Chondrocyte (in vitro differentiated cells): Measurements from ENCODE around the gene CCDC63. TPM values are rescaled to one million over a fixed set of nuclear protein-coding genes. Genes with fewer than 3 reads are reported as not detected.

Experiments used
- DNase-seq: peaks from one replicate; pipeline ENCODE4 v3.0.0; 2021; ENCODE audit warnings: mixed read lengths, low spot score
- H3K27ac Mint-ChIP-seq: one replicate; pipeline ENCODE4 v1.8.0; 2021; ENCODE audit warnings: mild to moderate bottlenecking, moderate library complexity, mixed read lengths; ENCODE audit not compliant: unreplicated experiment
- H3K27me3 Mint-ChIP-seq: 2 replicates; pipeline ENCODE4 v1.8.0; 2021; ENCODE audit warnings: low read depth, mixed read lengths
- H3K36me3 Mint-ChIP-seq: 2 replicates; pipeline ENCODE4 v1.8.0; 2021; ENCODE audit warnings: low read depth, mixed read lengths
- H3K4me1 Mint-ChIP-seq: 2 replicates; pipeline ENCODE4 v1.8.0; 2021; ENCODE audit warnings: low read depth, mild to moderate bottlenecking, mixed read lengths
- H3K4me3 Mint-ChIP-seq: one replicate; pipeline ENCODE4 v1.8.0; 2021; ENCODE audit warnings: mild to moderate bottlenecking, moderate library complexity, mixed read lengths; ENCODE audit not compliant: unreplicated experiment
- H3K9me3 Mint-ChIP-seq: 2 replicates; pipeline ENCODE4 v1.8.0; 2021; ENCODE audit warnings: low read depth, mixed read lengths
- total RNA-seq: library from RNA; stranded (reverse); gene quantifications from 3 replicates; pipeline ENCODE4 v1.2.1, GENCODE V29; 2021
- TF ChIP-seq, protein P1 (sequence below): fragments of 200-600 bp; sonication (generic); IDR thresholded peaks from 2 replicates; pipeline ENCODE4 v1.5.0; 2021; ENCODE audit warnings: antibody characterized with exemption, mild to moderate bottlenecking, moderate library complexity

Gene CCDC63
- total RNA-seq, 1 donor from 2014 or later: not detected

DNA sequence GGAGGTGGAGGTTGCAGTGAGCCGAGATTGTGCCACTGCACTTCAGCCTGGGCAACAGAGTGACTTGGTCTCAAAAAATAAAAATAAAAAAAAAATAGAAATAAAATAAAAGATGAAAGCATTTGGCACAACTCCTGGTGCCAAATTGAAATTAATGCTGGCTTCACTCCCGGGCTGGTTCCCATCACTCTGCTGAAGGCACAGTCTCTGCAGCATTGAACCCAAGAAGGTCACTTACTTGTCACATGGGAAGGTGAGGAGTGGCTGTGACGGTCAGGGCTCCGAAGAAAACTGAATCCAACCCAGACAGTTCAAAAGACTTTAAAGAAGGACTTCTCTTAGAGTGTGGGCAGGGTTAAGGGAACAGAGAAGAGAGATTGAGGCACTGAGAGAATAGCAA lies 10.5 kb upstream of the CCDC63 start:
- H3K36me3 Mint-ChIP-seq: no peaks in the 10 kb centered on the region
- TF ChIP-seq, protein P1, sequence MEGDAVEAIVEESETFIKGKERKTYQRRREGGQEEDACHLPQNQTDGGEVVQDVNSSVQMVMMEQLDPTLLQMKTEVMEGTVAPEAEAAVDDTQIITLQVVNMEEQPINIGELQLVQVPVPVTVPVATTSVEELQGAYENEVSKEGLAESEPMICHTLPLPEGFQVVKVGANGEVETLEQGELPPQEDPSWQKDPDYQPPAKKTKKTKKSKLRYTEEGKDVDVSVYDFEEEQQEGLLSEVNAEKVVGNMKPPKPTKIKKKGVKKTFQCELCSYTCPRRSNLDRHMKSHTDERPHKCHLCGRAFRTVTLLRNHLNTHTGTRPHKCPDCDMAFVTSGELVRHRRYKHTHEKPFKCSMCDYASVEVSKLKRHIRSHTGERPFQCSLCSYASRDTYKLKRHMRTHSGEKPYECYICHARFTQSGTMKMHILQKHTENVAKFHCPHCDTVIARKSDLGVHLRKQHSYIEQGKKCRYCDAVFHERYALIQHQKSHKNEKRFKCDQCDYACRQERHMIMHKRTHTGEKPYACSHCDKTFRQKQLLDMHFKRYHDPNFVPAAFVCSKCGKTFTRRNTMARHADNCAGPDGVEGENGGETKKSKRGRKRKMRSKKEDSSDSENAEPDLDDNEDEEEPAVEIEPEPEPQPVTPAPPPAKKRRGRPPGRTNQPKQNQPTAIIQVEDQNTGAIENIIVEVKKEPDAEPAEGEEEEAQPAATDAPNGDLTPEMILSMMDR: no peak
- no peaks in the 10 kb centered on the region for H3K9me3 Mint-ChIP-seq
- no peak overlapping the region for H3K4me3 Mint-ChIP-seq
- H3K27ac Mint-ChIP-seq: no peak overlapping the region
- peaks cover 16% of the 10 kb centered on the region for H3K27me3 Mint-ChIP-seq
- DNase-seq: no peak
- H3K4me1 Mint-ChIP-seq: peaks cover 5% of the 10 kb centered on the region

DNA sequence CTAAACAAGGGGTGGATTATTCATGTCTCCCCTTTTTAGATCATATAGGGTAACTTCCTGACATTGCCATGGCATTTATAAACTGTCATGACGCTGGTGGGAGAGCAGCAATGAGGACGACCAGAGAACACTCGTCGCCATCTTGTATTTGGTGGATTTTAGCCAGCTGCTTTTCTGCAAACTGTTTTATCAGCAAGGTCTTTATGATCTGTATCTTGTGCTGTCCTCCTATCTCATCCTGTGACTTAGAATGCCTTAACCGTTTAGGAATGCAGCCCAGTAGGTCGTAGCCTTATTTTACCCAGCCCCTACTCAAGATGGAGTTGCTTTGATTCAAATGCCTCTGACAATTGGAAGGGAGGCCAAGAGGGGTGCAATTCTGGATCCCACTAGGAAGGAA lies 5.8 kb upstream of the CCDC63 start:
- Mint-ChIP-seq H3K27me3 (peaks cover 29% of the 10 kb centered on the region), H3K4me1 (peaks cover 11% of the 10 kb centered on the region), H3K9me3 (no peaks in the 10 kb centered on the region), H3K36me3 (no peaks in the 10 kb centered on the region), H3K4me3 (no peak overlapping the region), H3K27ac (no peak overlapping the region)
- no peak for DNase-seq
- TF ChIP-seq, protein P1: no peak

DNA sequence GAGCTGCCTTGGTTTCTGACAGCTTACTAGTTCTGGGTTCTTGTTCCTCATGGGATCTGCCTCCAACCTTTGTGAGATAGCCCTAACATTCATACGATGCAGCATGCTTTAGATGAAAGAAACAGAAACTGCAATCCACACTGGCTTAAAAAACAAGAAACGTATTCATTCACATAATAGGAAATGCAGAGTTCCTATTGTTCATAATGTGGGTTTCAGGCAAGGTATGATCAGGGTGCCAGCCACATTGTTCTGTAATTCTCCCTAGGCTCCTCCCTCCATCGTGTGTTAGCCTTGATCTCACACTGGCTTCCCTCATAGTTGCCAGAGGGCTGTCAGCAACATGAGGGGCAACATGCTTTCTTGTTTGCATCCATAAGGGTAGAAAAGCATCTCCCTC lies 2.7 kb upstream of the CCDC63 start:
- Mint-ChIP-seq H3K36me3 (no peaks in the 10 kb centered on the region), H3K27me3 (peaks cover 35% of the 10 kb centered on the region), H3K27ac (no peak overlapping the region), H3K4me1 (peaks cover 15% of the 10 kb centered on the region), H3K4me3 (no peak overlapping the region), H3K9me3 (no peaks in the 10 kb centered on the region)
- TF ChIP-seq, protein P1: no peak
- DNase-seq: no peak

DNA sequence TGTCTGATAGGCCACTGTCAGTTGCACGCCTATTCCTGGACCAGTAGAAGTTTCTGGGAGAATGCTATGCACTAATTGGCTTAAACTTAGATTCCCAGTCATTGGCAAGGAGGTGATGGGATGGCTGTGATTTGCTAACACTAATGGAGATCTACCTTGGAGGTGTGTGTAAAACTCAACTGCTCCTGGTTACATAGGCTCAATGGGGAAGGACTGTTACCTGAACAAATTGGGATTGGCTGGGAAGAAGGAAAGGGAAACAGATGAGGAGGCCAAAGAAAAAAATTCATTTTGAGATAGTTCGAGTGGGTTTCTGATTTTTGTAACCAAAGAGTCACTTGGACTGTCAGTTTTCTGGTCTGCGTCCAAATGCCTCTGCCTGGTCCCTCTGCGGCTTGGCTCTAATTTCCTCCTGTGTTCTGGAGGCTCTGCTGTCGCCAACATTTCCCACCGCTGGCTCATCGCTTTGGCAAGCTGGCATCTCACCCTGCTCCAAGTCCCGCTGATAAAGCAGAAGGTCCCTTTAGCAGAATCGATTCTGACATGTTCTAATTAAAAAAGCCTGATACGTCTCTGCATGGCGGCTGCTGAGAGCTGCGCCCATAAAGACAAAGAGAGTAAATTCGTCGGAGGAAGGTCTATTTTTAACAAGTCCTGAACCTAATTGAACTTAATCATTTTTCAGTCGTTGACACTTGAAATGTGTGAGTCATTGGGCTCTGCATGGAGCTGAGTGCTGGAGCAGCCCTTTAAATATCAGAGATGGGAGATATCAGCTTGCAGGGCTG lies 2.0 kb upstream of the CCDC63 start:
- Mint-ChIP-seq H3K4me1 (peaks cover 15% of the 10 kb centered on the region), H3K27me3 (peaks cover 35% of the 10 kb centered on the region), H3K27ac (peak overlapping the region; percentile 32), H3K9me3 (no peaks in the 10 kb centered on the region), H3K36me3 (no peaks in the 10 kb centered on the region), H3K4me3 (no peak overlapping the region)
- DNase-seq: no peak
- TF ChIP-seq, protein P1: no peak

DNA sequence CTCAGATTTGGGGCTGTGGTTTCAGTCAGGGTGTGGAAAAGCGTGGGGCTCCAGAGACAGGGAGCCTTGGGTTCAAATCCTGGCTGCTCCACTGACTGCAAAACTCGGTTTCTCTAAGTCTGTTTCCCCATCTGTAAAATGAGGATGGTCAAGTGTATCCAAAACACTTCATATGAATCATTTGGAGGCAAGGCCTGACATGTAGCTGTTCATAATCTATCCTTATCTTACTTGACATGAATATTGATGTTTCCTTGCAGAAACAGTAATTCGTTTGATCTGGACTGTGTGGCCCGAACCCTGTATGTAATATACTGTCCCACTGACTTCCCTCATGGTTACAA lies 1.5 kb upstream of the CCDC63 start:
- TF ChIP-seq, protein P1: no peak
- peaks cover 15% of the 10 kb centered on the region for H3K4me1 Mint-ChIP-seq
- no peaks in the 10 kb centered on the region for H3K9me3 Mint-ChIP-seq
- no peaks in the 10 kb centered on the region for H3K36me3 Mint-ChIP-seq
- no peak overlapping the region for H3K4me3 Mint-ChIP-seq
- no peak overlapping the region for H3K27ac Mint-ChIP-seq
- H3K27me3 Mint-ChIP-seq: peaks cover 35% of the 10 kb centered on the region
- no peak for DNase-seq
